CD4-positive, CD25-positive, alpha-beta regulatory T cell (primary cell): Measurements from ENCODE around the gene CCDC141. TPM values are rescaled to one million over a fixed set of nuclear protein-coding genes. Genes with fewer than 3 reads are reported as not detected.

ENCODE experiments used
- ATAC-seq, 2 donors: fragments of 150-1000 bp; cut with Tn5 transposase; one replicate each; pipeline ENCODE4 v1.10.0; 2021; ENCODE audit warnings: low read depth in 2 of 2, moderate number of reproducible peaks in 2 of 2, moderate library complexity in 1 of 2
- DNase-seq, 3 donors: peaks; one replicate each; pipeline versions ENCODE4 v3.0.0 to v3.0.0-alpha.2; 2012 to 2022; ENCODE audit warnings: mixed read lengths in 1 of 3
- H3K27ac ChIP-seq: one replicate; pipeline ENCODE4 v1.7.0; 2013; ENCODE audit warnings: mild to moderate bottlenecking, low read length; ENCODE audit not compliant: insufficient read depth, poor library complexity, severe bottlenecking
- H3K27me3 ChIP-seq: one replicate; pipeline ENCODE4 v1.7.0; 2013; ENCODE audit warnings: low read length; ENCODE audit not compliant: control insufficient read depth, insufficient read depth
- H3K36me3 ChIP-seq: one replicate; pipeline ENCODE4 v1.7.0; 2013; ENCODE audit warnings: mild to moderate bottlenecking, low read length, moderate library complexity; ENCODE audit not compliant: control insufficient read depth, insufficient read depth
- H3K4me1 ChIP-seq: 2 replicates; pipeline ENCODE4 v1.7.0; 2013; ENCODE audit warnings: mild to moderate bottlenecking, low read length; ENCODE audit not compliant: insufficient read depth, control insufficient read depth, poor library complexity, severe bottlenecking
- H3K4me3 ChIP-seq: one replicate; pipeline ENCODE4 v1.7.0; 2013; ENCODE audit warnings: low read depth, mild to moderate bottlenecking, low read length, moderate library complexity
- H3K9me3 ChIP-seq, 2 experiments: 1 replicate in 1 of 2; 2 replicates in 1 of 2; pipeline ENCODE4 v1.7.0; 2013; ENCODE audit warnings: low read length in 2 of 2, mild to moderate bottlenecking in 1 of 2, moderate library complexity in 1 of 2; ENCODE audit not compliant: control insufficient read depth in 2 of 2
- H3K27ac Mint-ChIP-seq, 3 donors: one replicate each; pipeline ENCODE4 v1.8.0; 2020 to 2022; ENCODE audit warnings: mild to moderate bottlenecking in 3 of 3, mixed read lengths in 3 of 3, moderate library complexity in 2 of 3
- H3K27me3 Mint-ChIP-seq: one replicate; pipeline ENCODE4 v1.8.0; 2022; ENCODE audit warnings: mild to moderate bottlenecking, mixed read lengths
- H3K36me3 Mint-ChIP-seq: one replicate; pipeline ENCODE4 v1.8.0; 2020; ENCODE audit warnings: mixed read lengths
- H3K4me1 Mint-ChIP-seq, 4 donors: one replicate each; pipeline ENCODE4 v1.8.0; 2020 to 2022; ENCODE audit warnings: mixed read lengths in 4 of 4, mild to moderate bottlenecking in 1 of 4
- H3K4me3 Mint-ChIP-seq, 4 donors: one replicate each; pipeline ENCODE4 v1.8.0; 2020 to 2022; ENCODE audit warnings: mild to moderate bottlenecking in 4 of 4, mixed read lengths in 4 of 4, moderate library complexity in 3 of 4
- H3K9me3 Mint-ChIP-seq, 7 donors: one replicate each; pipeline ENCODE4 v1.8.0; 2020 to 2022; ENCODE audit warnings: mixed read lengths in 7 of 7, mild to moderate bottlenecking in 3 of 7, moderate library complexity in 2 of 7
- polyA plus RNA-seq, 4 donors: library from polyadenylated mRNA; unstranded; fragments of 300-500 nt; fragmentation: Illumina TruSeq; gene quantifications; one replicate each; pipeline ENCODE4 v1.2.3, GENCODE V29; 2021
- total RNA-seq: library from RNA; stranded (reverse); gene quantifications from one replicate; pipeline ENCODE4 v1.2.3, GENCODE V29; 2022

Gene CCDC141
- total and polyA plus RNA-seq, 5 donors from 2014 or later: 8.3 to 153 (median 15.0) TPM

GRCh38 chr2:178787934-178788333 lies 262.0 kb downstream of the CCDC141 start:
- Histone ChIP-seq H3K27ac (no peak overlapping the region), H3K9me3 (no peaks in the 10 kb centered on the region), H3K4me1 (no peaks in the 10 kb centered on the region), H3K4me3 (no peak overlapping the region), H3K36me3 (peaks cover 58% of the 10 kb centered on the region), H3K27me3 (no peaks in the 10 kb centered on the region)
- Mint-ChIP-seq H3K4me3 (no peak overlapping the region), H3K27me3 (no peaks in the 10 kb centered on the region), H3K27ac (no peak overlapping the region), H3K9me3 (no peaks in the 10 kb centered on the region), H3K36me3 (peaks cover 58% of the 10 kb centered on the region), H3K4me1 (peaks cover 0 to 3% (median 0%) of the 10 kb centered on the region in 4 donors)
- no peak for ATAC-seq
- no peak for DNase-seq

GRCh38 chr2:178787155-178787554 lies 262.8 kb downstream of the CCDC141 start:
- DNase-seq: no peak
- no peak overlapping the region for H3K27ac ChIP-seq

GRCh38 chr2:178783889-178784288 lies 266.0 kb downstream of the CCDC141 start:
- Histone ChIP-seq H3K4me3 (no peak overlapping the region), H3K9me3 (no peaks in the 10 kb centered on the region), H3K27ac (no peak overlapping the region), H3K4me1 (no peaks in the 10 kb centered on the region), H3K27me3 (no peaks in the 10 kb centered on the region), H3K36me3 (peaks cover 67% of the 10 kb centered on the region)
- H3K4me1 Mint-ChIP-seq: no peaks in the 10 kb centered on the region
- H3K4me3 Mint-ChIP-seq: no peak overlapping the region
- H3K27ac Mint-ChIP-seq: no peak overlapping the region
- H3K27me3 Mint-ChIP-seq: no peaks in the 10 kb centered on the region
- peaks cover 57% of the 10 kb centered on the region for H3K36me3 Mint-ChIP-seq
- ATAC-seq (no peak), DNase-seq (no peak)
- H3K9me3 Mint-ChIP-seq: no peaks in the 10 kb centered on the region

More at GRCh38 chr2:178787155-178787554, 262.8 kb downstream of the CCDC141 start:
- no peaks in the 10 kb centered on the region for H3K27me3 Mint-ChIP-seq
- no peaks in the 10 kb centered on the region for H3K27me3 ChIP-seq
- no peaks in the 10 kb centered on the region for H3K4me1 ChIP-seq
- H3K4me3 ChIP-seq: no peak overlapping the region
- H3K27ac Mint-ChIP-seq: no peak overlapping the region
- no peak for ATAC-seq
- no peaks in the 10 kb centered on the region for H3K9me3 ChIP-seq
- H3K4me1 Mint-ChIP-seq: peaks cover 0 to 3% (median 0%) of the 10 kb centered on the region in 4 donors
- no peaks in the 10 kb centered on the region for H3K9me3 Mint-ChIP-seq
- peaks cover 58% of the 10 kb centered on the region for H3K36me3 Mint-ChIP-seq
- no peak overlapping the region for H3K4me3 Mint-ChIP-seq
- peaks cover 59% of the 10 kb centered on the region for H3K36me3 ChIP-seq

- H3K4me3 ChIP-seq: no peak overlapping the region
- no peak overlapping the region for H3K4me3 Mint-ChIP-seq
- no peaks in the 10 kb centered on the region for H3K9me3 Mint-ChIP-seq
- no peaks in the 10 kb centered on the region for H3K27me3 Mint-ChIP-seq
- DNase-seq: no peak
- no peaks in the 10 kb centered on the region for H3K4me1 Mint-ChIP-seq
- H3K27ac Mint-ChIP-seq: no peak overlapping the region
- H3K9me3 ChIP-seq: no peaks in the 10 kb centered on the region
- H3K36me3 Mint-ChIP-seq: peaks cover 63% of the 10 kb centered on the region
- H3K36me3 ChIP-seq: peaks cover 83% of the 10 kb centered on the region
- H3K27ac ChIP-seq: no peak overlapping the region
- no peaks in the 10 kb centered on the region for H3K4me1 ChIP-seq
- no peaks in the 10 kb centered on the region for H3K27me3 ChIP-seq
- ATAC-seq: no peak
Observed at GRCh38 chr2:178782236-178782635, 267.7 kb downstream of the CCDC141 start.

Other genes with a start within 250 kb of the CCDC141 start
- gene TTN, start 242.7 kb downstream of the CCDC141 start, total RNA-seq: 153 TPM
- 1 to 10 TPM; 2.0 to 3.5 (median 2.9) TPM for gene TTN, start 242.7 kb downstream of the CCDC141 start, polyA plus RNA-seq
- 7.3 TPM for gene SESTD1, start 214.7 kb upstream of the CCDC141 start, total RNA-seq
- 1 to 10 TPM in 3 of 4 donors, under 1 TPM in 1; 0.63 to 7.2 (median 2.1) TPM for gene SESTD1, start 214.7 kb upstream of the CCDC141 start, polyA plus RNA-seq